ENCODE results near the gene COLGALT1. TPM values are rescaled to one million over a fixed set of nuclear protein-coding genes. Genes with fewer than 3 reads are reported as not detected.

COLGALT1 gene
- total and polyA plus RNA-seq, 9 of the 15 experiments (the other 6 are each of a cell fraction or from before 2014, with no cell fraction given), result 4.9 to 119 (median 82.6) TPM

DNA sequence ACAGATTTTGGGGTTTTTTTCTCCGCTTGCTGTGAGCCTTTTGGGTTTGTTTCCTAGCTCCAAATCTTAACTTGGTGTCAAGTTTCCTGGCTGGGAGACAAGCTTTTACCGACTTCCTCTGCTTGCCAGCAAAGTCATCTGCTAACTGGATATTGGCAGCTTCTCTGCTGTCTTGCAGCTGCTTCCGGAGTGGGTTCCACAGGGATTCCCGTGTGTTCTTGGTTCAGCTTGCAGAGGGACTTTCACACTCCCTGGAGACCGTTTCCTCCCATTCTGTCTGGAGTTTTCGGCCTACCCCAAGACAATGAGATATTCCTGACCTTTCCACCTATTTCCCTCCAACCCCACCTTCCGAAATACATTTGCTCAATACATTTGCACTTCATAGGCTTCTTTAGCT lies 2.2 kb upstream of the COLGALT1 start:
- WGBS (ENCODE audit: insufficient coverage, low coverage, missing lambda C conversion rate), result 14% methylated on average over 7 of the region's 7 CpGs
- H4K20me1 ChIP-seq (replicated peaks; ENCODE audit: control insufficient read depth, insufficient read depth, low read length), result no peaks in the 10 kb centered on the region
- ChIA-PET CTCF (ENCODE audit: low intra/inter-chr PET ratio) (interaction anchor here (0.6 kb wide), 1 partner anchor 196 kb away, joined by 3 read pairs; no protein-coding TSS in a partner anchor), POLR2A (interaction anchor here (0.9 to 1.3 kb wide), 4 partner anchors 9 to 27 kb away, joined by 3 to 4 read pairs (median 3); no protein-coding TSS in a partner anchor)
- H3K4me2 ChIP-seq (ENCODE audit: insufficient read depth, low read length), result peak overlapping the region; percentile 38
- FAIRE-seq, result peak; percentile 83
- intact Hi-C loops (cut with micrococcal nuclease) (no loop called here), in situ Hi-C loops (cut with MboI) (no loop called here)
- H3K27ac ChIP-seq (ENCODE audit: extremely low read depth, low read depth, low read length), result peak overlapping the region; percentile 58
- no peak for ATAC-seq
- H3K79me2 ChIP-seq (ENCODE audit: control insufficient read depth, insufficient read depth, low read length), result peaks cover 23% of the 10 kb centered on the region
- BruUV-seq (replicated peaks), result no TSS peak
- no peaks in the 10 kb centered on the region for H3K27me3 ChIP-seq (ENCODE audit: control insufficient read depth in 2 of 2, insufficient read depth in 2 of 2, low read length in 2 of 2)
- H3K36me3 ChIP-seq (ENCODE audit: control insufficient read depth, insufficient read depth, low read length), result peaks cover 9% of the 10 kb centered on the region; the same call in 2 of the 3 replicates
- no peaks in the 10 kb centered on the region for H3K9me3 ChIP-seq (replicated peaks; ENCODE audit: control insufficient read depth, insufficient read depth, low read depth, low read length)
- peak in 2 of 4 experiments; percentile 35 to 75 for DNase-seq (ENCODE audit: extremely low read depth in 1 of 4, low spot score in 3 of 4)
- no peak overlapping the region for H3K4me3 ChIP-seq
- peak overlapping the region; percentile 33 to 70; a peak in 2 of 4 replicates for H3K9ac ChIP-seq (ENCODE audit: insufficient read depth in 1 of 2, low read depth in 2 of 2, low read length in 2 of 2)
- no peaks in the 10 kb centered on the region for H3K9me1 ChIP-seq (ENCODE audit: control insufficient read depth, insufficient read depth, low read length)
- peak overlapping the region; percentile 86 for H2AFZ ChIP-seq (ENCODE audit: low read depth, low read length)
- H3K4me1 ChIP-seq (replicated peaks in 1 of 2; ENCODE audit: control insufficient read depth in 2 of 2, insufficient read depth in 2 of 2, low read length in 2 of 2), result peaks cover 10 to 31% of the 10 kb centered on the region in 2 experiments; a peak in 4 of 5 replicates
- TF ChIP-seq, protein P1, sequence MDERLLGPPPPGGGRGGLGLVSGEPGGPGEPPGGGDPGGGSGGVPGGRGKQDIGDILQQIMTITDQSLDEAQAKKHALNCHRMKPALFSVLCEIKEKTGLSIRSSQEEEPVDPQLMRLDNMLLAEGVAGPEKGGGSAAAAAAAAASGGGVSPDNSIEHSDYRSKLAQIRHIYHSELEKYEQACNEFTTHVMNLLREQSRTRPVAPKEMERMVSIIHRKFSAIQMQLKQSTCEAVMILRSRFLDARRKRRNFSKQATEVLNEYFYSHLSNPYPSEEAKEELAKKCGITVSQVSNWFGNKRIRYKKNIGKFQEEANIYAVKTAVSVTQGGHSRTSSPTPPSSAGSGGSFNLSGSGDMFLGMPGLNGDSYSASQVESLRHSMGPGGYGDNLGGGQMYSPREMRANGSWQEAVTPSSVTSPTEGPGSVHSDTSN (CRISPR knock-in tag; IDR thresholded peaks at IDR 0.05; ENCODE audit: low read depth), result no peak
- TF ChIP-seq, protein P1 (tag; conservative IDR thresholded peaks at IDR 0.05; ENCODE audit: low read depth), result no peak
- TF ChIP-seq ADNP (tag; IDR thresholded peaks at IDR 0.05) (no peak), SPI1 (IDR thresholded peaks at IDR 0.05; ENCODE audit: borderline replicate concordance, low read depth, low read length) (peak; percentile 79), MCM5 (IDR thresholded peaks at IDR 0.05; ENCODE audit: low read depth) (no peak), ZBTB17 (CRISPR knock-in tag; IDR thresholded peaks at IDR 0.05) (0 out of 2 replicates have a peak, but pooled peaks have one; percentile 19), NEUROD1 (IDR thresholded peaks at IDR 0.05; ENCODE audit: borderline replicate concordance, low read depth, low read length, partially characterized antibody) (no peak), SMARCA4 (IDR thresholded peaks at IDR 0.05) (peak; percentile 42; the same call in 1 of the 2 replicates), ZNF253 (CRISPR knock-in tag; conservative IDR thresholded peaks at IDR 0.05) (no peak), STAT5A (IDR thresholded peaks at IDR 0.05; ENCODE audit: borderline replicate concordance, low read length) (no peak), KLF16 (IDR thresholded peaks at IDR 0.05) (peak; percentile 21; the same call in 1 of the 2 replicates), ELF1 (tag; IDR thresholded peaks at IDR 0.05) (peak; percentile 63), E2F3 (CRISPR knock-in tag; IDR thresholded peaks at IDR 0.05) (0 out of 2 replicates have a peak, but pooled peaks have one; percentile 41), ETV1 (tag; conservative IDR thresholded peaks at IDR 0.05; ENCODE audit: low read depth) (peak; percentile 83), ZEB2 (IDR thresholded peaks at IDR 0.05) (no peak)
- TF ChIP-seq, protein P2, sequence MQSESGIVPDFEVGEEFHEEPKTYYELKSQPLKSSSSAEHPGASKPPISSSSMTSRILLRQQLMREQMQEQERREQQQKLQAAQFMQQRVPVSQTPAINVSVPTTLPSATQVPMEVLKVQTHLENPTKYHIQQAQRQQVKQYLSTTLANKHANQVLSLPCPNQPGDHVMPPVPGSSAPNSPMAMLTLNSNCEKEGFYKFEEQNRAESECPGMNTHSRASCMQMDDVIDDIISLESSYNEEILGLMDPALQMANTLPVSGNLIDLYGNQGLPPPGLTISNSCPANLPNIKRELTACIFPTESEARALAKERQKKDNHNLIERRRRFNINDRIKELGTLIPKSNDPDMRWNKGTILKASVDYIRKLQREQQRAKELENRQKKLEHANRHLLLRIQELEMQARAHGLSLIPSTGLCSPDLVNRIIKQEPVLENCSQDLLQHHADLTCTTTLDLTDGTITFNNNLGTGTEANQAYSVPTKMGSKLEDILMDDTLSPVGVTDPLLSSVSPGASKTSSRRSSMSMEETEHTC (IDR thresholded peaks at IDR 0.05), result no peak
- TF ChIP-seq, protein P3, sequence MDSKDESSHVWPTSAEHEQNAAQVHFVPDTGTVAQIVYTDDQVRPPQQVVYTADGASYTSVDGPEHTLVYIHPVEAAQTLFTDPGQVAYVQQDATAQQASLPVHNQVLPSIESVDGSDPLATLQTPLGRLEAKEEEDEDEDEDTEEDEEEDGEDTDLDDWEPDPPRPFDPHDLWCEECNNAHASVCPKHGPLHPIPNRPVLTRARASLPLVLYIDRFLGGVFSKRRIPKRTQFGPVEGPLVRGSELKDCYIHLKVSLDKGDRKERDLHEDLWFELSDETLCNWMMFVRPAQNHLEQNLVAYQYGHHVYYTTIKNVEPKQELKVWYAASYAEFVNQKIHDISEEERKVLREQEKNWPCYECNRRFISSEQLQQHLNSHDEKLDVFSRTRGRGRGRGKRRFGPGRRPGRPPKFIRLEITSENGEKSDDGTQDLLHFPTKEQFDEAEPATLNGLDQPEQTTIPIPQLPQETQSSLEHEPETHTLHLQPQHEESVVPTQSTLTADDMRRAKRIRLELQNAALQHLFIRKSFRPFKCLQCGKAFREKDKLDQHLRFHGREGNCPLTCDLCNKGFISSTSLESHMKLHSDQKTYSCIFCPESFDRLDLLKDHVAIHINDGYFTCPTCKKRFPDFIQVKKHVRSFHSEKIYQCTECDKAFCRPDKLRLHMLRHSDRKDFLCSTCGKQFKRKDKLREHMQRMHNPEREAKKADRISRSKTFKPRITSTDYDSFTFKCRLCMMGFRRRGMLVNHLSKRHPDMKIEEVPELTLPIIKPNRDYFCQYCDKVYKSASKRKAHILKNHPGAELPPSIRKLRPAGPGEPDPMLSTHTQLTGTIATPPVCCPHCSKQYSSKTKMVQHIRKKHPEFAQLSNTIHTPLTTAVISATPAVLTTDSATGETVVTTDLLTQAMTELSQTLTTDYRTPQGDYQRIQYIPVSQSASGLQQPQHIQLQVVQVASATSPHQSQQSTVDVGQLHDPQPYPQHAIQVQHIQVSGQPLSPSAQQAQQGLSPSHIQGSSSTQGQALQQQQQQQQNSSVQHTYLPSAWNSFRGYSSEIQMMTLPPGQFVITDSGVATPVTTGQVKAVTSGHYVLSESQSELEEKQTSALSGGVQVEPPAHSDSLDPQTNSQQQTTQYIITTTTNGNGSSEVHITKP (IDR thresholded peaks at IDR 0.05; ENCODE audit: partially characterized antibody), result peak; percentile 12

Data from K562 (cell line).